ENCODE measurements around the gene DNAJC1.
"Not testable (repeated sequence)": the region's sequence is repeated elsewhere in the genome, so short reads cannot be mapped to it uniquely, and the experiment has no call there.

The DNAJC1 gene

GRCh38 chr10:22027364-22028238, 24.1 kb upstream of the DNAJC1 start:
- H3K27me3 ChIP-seq (replicated peaks; ENCODE audit: control insufficient read depth, insufficient read depth, low read length): no peaks in the 10 kb centered on the region
- no peak for DNase-seq (ENCODE audit: extremely low read depth, insufficient read length)
- H3K36me3 ChIP-seq (ENCODE audit: control insufficient read depth, insufficient read depth, low read length): no peaks in the 10 kb centered on the region
- no peak for TF ChIP-seq CTCF (IDR thresholded peaks at IDR 0.05; ENCODE audit: insufficient read depth, low read length, poor library complexity, severe bottlenecking)
- H3K4me3 ChIP-seq (replicated peaks; ENCODE audit: low read depth, low read length): no peak overlapping the region

GRCh38 chr10:22026287-22026686, 22.8 kb upstream of the DNAJC1 start:
- H3K4me3 ChIP-seq (replicated peaks; ENCODE audit: low read depth, low read length): no peak overlapping the region
- TF ChIP-seq CTCF (IDR thresholded peaks at IDR 0.05; ENCODE audit: insufficient read depth, low read length, poor library complexity, severe bottlenecking): no peak

GRCh38 chr10:22023508-22023907, 20.0 kb upstream of the DNAJC1 start:
- no peak for TF ChIP-seq CTCF (IDR thresholded peaks at IDR 0.05; ENCODE audit: insufficient read depth, low read length, poor library complexity, severe bottlenecking)
- Histone ChIP-seq H3K4me3 (replicated peaks; ENCODE audit: low read depth, low read length) (no peak overlapping the region), H3K36me3 (ENCODE audit: control insufficient read depth, insufficient read depth, low read length) (no peaks in the 10 kb centered on the region), H3K27me3 (replicated peaks; ENCODE audit: control insufficient read depth, insufficient read depth, low read length) (no peaks in the 10 kb centered on the region)
- DNase-seq (ENCODE audit: extremely low read depth, insufficient read length): no peak

More at GRCh38 chr10:22026287-22026686, 22.8 kb upstream of the DNAJC1 start:
- DNase-seq (ENCODE audit: extremely low read depth, insufficient read length): no peak
- Histone ChIP-seq H3K36me3 (ENCODE audit: control insufficient read depth, insufficient read depth, low read length) (no peaks in the 10 kb centered on the region), H3K27me3 (replicated peaks; ENCODE audit: control insufficient read depth, insufficient read depth, low read length) (no peaks in the 10 kb centered on the region)

DNA sequence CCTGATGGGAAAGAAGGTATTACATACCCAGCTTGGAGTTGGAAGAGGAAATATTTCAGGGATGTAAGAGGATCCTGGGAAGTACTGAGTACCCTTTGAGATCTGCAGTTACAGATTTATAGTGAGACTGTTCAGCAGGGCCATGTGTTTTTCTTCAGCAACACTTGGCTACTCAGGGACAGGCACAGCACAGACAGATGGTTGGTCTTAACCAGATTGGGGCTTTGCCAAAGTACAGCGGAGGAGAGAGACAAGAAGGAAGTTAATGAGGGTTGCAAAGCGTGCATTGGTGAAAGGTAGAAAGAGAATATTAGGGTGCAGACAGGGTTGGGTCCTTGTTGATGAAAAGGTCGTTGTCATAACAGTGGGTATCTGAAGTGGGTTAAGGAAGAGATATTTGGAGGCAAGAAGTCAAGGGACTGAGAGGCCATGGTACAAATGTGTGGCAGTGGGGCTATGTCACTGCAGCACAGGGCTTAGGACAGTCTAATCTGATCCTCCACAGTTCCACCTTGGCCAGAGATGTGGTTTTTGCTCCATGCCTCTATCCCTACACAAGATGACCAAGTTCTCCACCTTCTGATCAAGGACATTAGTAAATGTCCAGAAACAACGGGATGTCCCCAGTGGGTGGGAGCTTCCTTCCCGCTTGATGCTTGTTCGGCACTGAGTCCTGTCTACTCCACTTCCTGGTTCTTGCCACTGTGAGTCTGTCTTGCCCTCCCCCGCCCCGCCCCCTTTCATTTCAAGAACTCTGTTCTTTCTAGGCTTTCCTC, 18.9 kb upstream of the DNAJC1 start:
- TF ChIP-seq CTCF (IDR thresholded peaks at IDR 0.05; ENCODE audit: insufficient read depth, low read length, poor library complexity, severe bottlenecking): no peak
- Histone ChIP-seq H3K4me3 (replicated peaks; ENCODE audit: low read depth, low read length) (no peak overlapping the region), H3K27me3 (replicated peaks; ENCODE audit: control insufficient read depth, insufficient read depth, low read length) (no peaks in the 10 kb centered on the region), H3K36me3 (ENCODE audit: control insufficient read depth, insufficient read depth, low read length) (no peaks in the 10 kb centered on the region)
- no peak for DNase-seq (ENCODE audit: extremely low read depth, insufficient read length)

- not testable (repeated sequence) for H3K36me3 ChIP-seq (ENCODE audit: control insufficient read depth, insufficient read depth, low read length); H3K27me3 ChIP-seq (replicated peaks; ENCODE audit: control insufficient read depth, insufficient read depth, low read length); DNase-seq (ENCODE audit: extremely low read depth, insufficient read length); H3K4me3 ChIP-seq (replicated peaks; ENCODE audit: low read depth, low read length)
These were observed 17.6 kb upstream of the DNAJC1 start for GRCh38 chr10:22021144-22021543.

Measured in GM06990 (cell line).